HepG2 (cell line): ENCODE data around the gene ACOT8. TPM values are rescaled to one million over a fixed set of nuclear protein-coding genes. Genes with fewer than 3 reads are reported as not detected.

ENCODE experiments used
- ATF1 ChIP-seq: IDR thresholded peaks from 2 replicates; pipeline ENCODE4 v1.6.1; 2016; ENCODE audit warnings: mild to moderate bottlenecking, control low read depth
- FIP1L1 ChIP-seq: fragments of 200-400 bp; formaldehyde crosslinking; IDR thresholded peaks from 2 replicates; pipeline ENCODE4 v1.6.1; 2018; ENCODE audit warnings: low read depth, mild to moderate bottlenecking, low read length, moderate library complexity, borderline replicate concordance; ENCODE audit not compliant: insufficient read depth
- FOXK1 ChIP-seq: sonication (generic); formaldehyde crosslinking; IDR thresholded peaks from 2 replicates; pipeline ENCODE4 v1.4.0; 2020; ENCODE audit warnings: low read depth, missing genetic modification reagents, borderline replicate concordance
- HOXA7 ChIP-seq: sonication (generic); formaldehyde crosslinking; IDR thresholded peaks from 2 replicates; pipeline ENCODE4 v1.8.1; 2022; ENCODE audit warnings: mild to moderate bottlenecking, missing genetic modification reagents, moderate library complexity
- IKZF1 ChIP-seq: fragments of 450-650 bp; IDR thresholded peaks from 2 replicates; pipeline ENCODE4 v1.7.1; 2016
- JUND ChIP-seq: sonication (generic); formaldehyde crosslinking; IDR thresholded peaks from 2 replicates; pipeline ENCODE4 v1.8.0; 2022; ENCODE audit warnings: mild to moderate bottlenecking, missing genetic modification reagents
- POLR2A ChIP-seq, 2 experiments: IDR thresholded peaks; 2 replicates each; pipeline ENCODE4 v1.6.1; 2011; ENCODE audit warnings: low read depth in 2 of 2, low read length in 2 of 2, mild to moderate bottlenecking in 1 of 2, moderate library complexity in 1 of 2; ENCODE audit not compliant: insufficient read depth in 1 of 2
- PRPF4 ChIP-seq: fragments of 200-400 bp; formaldehyde crosslinking; IDR thresholded peaks from 2 replicates; pipeline ENCODE4 v1.6.1; 2016; ENCODE audit warnings: low read length, low read depth; ENCODE audit not compliant: poor library complexity, severe bottlenecking
- RAD51 ChIP-seq: fragments of 450-650 bp; IDR thresholded peaks from 2 replicates; pipeline ENCODE4 v1.6.1; 2016; ENCODE audit warnings: borderline replicate concordance
- SATB2 ChIP-seq: sonication (generic); formaldehyde crosslinking; IDR thresholded peaks from 2 replicates; pipeline ENCODE4 v1.5.0; 2020; ENCODE audit warnings: missing genetic modification reagents
- SMARCE1 ChIP-seq: fragments of 450-650 bp; IDR thresholded peaks from 2 replicates; pipeline ENCODE4 v1.6.1; 2017; ENCODE audit warnings: borderline replicate concordance
- SRSF1 ChIP-seq: fragments of 200-400 bp; formaldehyde crosslinking; optimal IDR thresholded peaks from 2 replicates; pipeline ENCODE3; 2017; ENCODE audit warnings: mild to moderate bottlenecking, low read depth, low read length, moderate library complexity
- TRIM24 ChIP-seq: sonication (generic); formaldehyde crosslinking; IDR thresholded peaks from 2 replicates; pipeline ENCODE4 v1.8.0; 2022; ENCODE audit warnings: mild to moderate bottlenecking, missing genetic modification reagents
- ZEB1 ChIP-seq: IDR thresholded peaks from 2 replicates; pipeline ENCODE4 v1.6.1; 2012; ENCODE audit warnings: mild to moderate bottlenecking, low read depth, inconsistent platforms; ENCODE audit not compliant: insufficient replicate concordance
- ZKSCAN5 ChIP-seq: sonication (generic); formaldehyde crosslinking; IDR thresholded peaks from 2 replicates; pipeline ENCODE4 v1.5.1; 2020; ENCODE audit warnings: mild to moderate bottlenecking, missing genetic modification reagents
- ZNF232 ChIP-seq: sonication (generic); formaldehyde crosslinking; IDR thresholded peaks from 2 replicates; pipeline ENCODE4 v1.4.0; 2020; ENCODE audit warnings: missing genetic modification reagents, borderline replicate concordance
- ZNF274 ChIP-seq: sonication (generic); formaldehyde crosslinking; IDR thresholded peaks from 2 replicates; pipeline ENCODE4 v1.5.1; 2020; ENCODE audit warnings: mild to moderate bottlenecking, missing genetic modification reagents
- ZNF282 ChIP-seq: fragments of 450-650 bp; IDR thresholded peaks from 2 replicates; pipeline ENCODE4 v1.6.1; 2018; ENCODE audit not compliant: partially characterized antibody
- ZNF331 ChIP-seq: sonication (generic); formaldehyde crosslinking; IDR thresholded peaks from 2 replicates; pipeline ENCODE4 v1.4.0; 2020; ENCODE audit warnings: missing genetic modification reagents
- ZNF841 ChIP-seq: sonication (generic); formaldehyde crosslinking; IDR thresholded peaks from 2 replicates; pipeline ENCODE4 v1.8.1; 2023; ENCODE audit warnings: missing genetic modification reagents, borderline replicate concordance
- polyA plus RNA-seq, 8 experiments: library from polyadenylated mRNA; depleted of rRNA in 3 of 8; stranded (reverse) in 7 of 8; unstranded in 1 of 8; fragments of >200 nt; fragmentation: Illumina TruSeq in 4 of 8; extraction: Trizol in 4 of 8; gene quantifications; 2 replicates each; pipeline versions ENCODE4 v1.2.1 to v1.2.3, GENCODE V29; 2011 to 2016; ENCODE audit warnings: low read depth in 4 of 8, missing spikeins in 1 of 8, mixed read lengths in 1 of 8; ENCODE audit not compliant: insufficient read depth in 1 of 8
- total RNA-seq, 5 experiments: library from RNA; depleted of rRNA; stranded (reverse); fragments of >200 nt; fragmentation: Illumina TruSeq; extraction: Trizol; gene quantifications; 2 replicates each; pipeline ENCODE4 v1.2.3, GENCODE V29; 2016; ENCODE audit warnings: low read depth in 1 of 5
- TF ChIP-seq, protein P1 (sequence below): sonication (generic); formaldehyde crosslinking; conservative IDR thresholded peaks from 2 replicates; pipeline ENCODE4 v1.8.1; 2023; ENCODE audit warnings: missing genetic modification reagents
- TF ChIP-seq, protein P2 (sequence below): sonication (generic); formaldehyde crosslinking; IDR thresholded peaks from 2 replicates; pipeline ENCODE4 v1.5.1; 2020; ENCODE audit warnings: missing genetic modification reagents, mild to moderate bottlenecking, borderline replicate concordance
- TF ChIP-seq, protein P3 (sequence below): sonication (generic); formaldehyde crosslinking; IDR thresholded peaks from 2 replicates; pipeline ENCODE4 v1.5.1; 2020; ENCODE audit warnings: mild to moderate bottlenecking, missing genetic modification reagents

ACOT8 gene
- total and polyA plus RNA-seq, 2 of the 13 experiments (the other 11 are each of a cell fraction or from before 2014, with no cell fraction given) = 31.4 to 45.5 TPM

DNA sequence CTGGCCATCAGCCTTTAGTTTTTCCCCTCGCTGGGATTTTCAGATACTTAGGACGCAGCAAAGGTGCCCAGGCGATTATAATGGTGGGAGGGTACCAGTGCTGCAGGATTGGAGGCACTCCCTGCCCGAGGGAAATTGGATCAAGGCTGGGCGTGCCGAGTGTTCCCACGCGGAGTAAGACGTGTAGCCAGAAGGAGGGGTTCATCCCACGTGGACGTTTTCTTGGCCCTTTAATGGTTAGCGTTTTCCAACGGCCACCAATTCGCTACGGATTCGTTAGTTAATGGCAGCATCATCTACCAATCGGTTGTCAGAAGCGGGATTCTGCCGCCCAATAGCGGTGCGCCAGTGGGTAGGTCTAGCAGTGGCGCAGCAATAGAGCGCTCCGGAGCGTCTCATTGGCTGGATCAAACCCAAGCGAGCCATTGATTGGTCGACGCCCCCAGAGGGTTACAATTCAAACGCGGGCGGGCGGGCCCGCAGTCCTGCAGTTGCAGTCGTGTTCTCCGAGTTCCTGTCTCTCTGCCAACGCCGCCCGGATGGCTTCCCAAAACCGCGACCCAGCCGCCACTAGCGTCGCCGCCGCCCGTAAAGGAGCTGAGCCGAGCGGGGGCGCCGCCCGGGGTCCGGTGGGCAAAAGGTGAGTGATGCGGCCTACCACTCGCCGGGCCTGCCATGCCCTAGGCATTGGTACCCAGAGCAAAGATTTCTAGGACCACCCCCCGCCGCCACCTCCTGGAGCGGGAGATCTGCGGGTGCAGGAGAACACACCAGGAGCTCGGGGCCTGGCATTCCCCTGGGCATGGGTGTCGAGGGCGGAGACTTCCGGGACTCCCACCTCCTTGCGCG, 44.8 kb downstream of the ACOT8 start, which contains the start of gene UBE2C (continued):
- TF ChIP-seq, protein P1, sequence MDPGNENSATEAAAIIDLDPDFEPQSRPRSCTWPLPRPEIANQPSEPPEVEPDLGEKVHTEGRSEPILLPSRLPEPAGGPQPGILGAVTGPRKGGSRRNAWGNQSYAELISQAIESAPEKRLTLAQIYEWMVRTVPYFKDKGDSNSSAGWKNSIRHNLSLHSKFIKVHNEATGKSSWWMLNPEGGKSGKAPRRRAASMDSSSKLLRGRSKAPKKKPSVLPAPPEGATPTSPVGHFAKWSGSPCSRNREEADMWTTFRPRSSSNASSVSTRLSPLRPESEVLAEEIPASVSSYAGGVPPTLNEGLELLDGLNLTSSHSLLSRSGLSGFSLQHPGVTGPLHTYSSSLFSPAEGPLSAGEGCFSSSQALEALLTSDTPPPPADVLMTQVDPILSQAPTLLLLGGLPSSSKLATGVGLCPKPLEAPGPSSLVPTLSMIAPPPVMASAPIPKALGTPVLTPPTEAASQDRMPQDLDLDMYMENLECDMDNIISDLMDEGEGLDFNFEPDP (CRISPR knock-in tag) = no peak
- TF ChIP-seq ZKSCAN5 (CRISPR knock-in tag) (0 out of 2 replicates have a peak, but pooled peaks have one; percentile 43), ZNF841 (CRISPR knock-in tag) (peak; percentile 69; the same call in 1 of the 2 replicates), SATB2 (no peak), ZNF274 (peak; percentile 78; the same call in 1 of the 2 replicates), SRSF1 (no peak), SMARCE1 (no peak), FOXK1 (CRISPR knock-in tag) (no peak), TRIM24 (no peak), ZEB1 (peak; percentile 42), HOXA7 (CRISPR knock-in tag) (peak; percentile 22; the same call in 1 of the 2 replicates), IKZF1 (no peak), ZNF282 (no peak), JUND (CRISPR knock-in tag) (0 out of 2 replicates have a peak, but pooled peaks have one; percentile 32), PRPF4 (peak; percentile 48), FIP1L1 (no peak), ZNF232 (CRISPR knock-in tag) (0 out of 2 replicates have a peak, but pooled peaks have one; percentile 32), RAD51 (no peak), ATF1 (CRISPR knock-in tag) (peak; percentile 30; the same call in 1 of the 2 replicates), ZNF331 (CRISPR knock-in tag) (no peak), POLR2A (IDR thresholded peaks at IDR 0.05; ENCODE audit: insufficient read depth in 1 of 2, low read depth in 2 of 2, low read length in 2 of 2) (peak; percentile 60 to 63; a peak in 3 of 4 replicates)
- TF ChIP-seq, protein P2, sequence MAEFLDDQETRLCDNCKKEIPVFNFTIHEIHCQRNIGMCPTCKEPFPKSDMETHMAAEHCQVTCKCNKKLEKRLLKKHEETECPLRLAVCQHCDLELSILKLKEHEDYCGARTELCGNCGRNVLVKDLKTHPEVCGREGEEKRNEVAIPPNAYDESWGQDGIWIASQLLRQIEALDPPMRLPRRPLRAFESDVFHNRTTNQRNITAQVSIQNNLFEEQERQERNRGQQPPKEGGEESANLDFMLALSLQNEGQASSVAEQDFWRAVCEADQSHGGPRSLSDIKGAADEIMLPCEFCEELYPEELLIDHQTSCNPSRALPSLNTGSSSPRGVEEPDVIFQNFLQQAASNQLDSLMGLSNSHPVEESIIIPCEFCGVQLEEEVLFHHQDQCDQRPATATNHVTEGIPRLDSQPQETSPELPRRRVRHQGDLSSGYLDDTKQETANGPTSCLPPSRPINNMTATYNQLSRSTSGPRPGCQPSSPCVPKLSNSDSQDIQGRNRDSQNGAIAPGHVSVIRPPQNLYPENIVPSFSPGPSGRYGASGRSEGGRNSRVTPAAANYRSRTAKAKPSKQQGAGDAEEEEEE = 0 out of 2 replicates have a peak, but pooled peaks have one; percentile 49
- TF ChIP-seq, protein P3, sequence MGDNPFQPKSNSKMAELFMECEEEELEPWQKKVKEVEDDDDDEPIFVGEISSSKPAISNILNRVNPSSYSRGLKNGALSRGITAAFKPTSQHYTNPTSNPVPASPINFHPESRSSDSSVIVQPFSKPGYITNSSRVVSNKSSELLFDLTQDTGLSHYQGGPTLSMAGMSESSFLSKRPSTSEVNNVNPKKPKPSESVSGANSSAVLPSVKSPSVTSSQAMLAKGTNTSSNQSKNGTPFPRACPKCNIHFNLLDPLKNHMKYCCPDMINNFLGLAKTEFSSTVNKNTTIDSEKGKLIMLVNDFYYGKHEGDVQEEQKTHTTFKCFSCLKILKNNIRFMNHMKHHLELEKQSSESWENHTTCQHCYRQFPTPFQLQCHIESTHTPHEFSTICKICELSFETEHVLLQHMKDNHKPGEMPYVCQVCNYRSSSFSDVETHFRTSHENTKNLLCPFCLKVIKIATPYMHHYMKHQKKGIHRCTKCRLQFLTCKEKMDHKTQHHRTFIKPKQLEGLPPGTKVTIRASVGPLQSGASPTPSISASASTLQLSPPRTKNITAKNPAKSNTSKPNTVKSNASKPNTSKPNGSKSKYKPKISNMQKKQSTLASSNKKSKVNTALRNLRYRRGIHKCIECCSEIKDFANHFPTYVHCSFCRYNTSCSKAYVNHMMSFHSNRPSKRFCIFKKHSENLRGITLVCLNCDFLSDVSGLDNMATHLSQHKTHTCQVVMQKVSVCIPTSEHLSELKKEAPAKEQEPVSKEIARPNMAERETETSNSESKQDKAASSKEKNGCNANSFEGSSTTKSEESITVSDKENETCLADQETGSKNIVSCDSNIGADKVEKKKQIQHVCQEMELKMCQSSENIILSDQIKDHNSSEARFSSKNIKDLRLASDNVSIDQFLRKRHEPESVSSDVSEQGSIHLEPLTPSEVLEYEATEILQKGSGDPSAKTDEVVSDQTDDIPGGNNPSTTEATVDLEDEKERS (CRISPR knock-in tag) = no peak
